Body of pancreas (tissue), 4 donors: ENCODE measurements around the gene RNF14.

Source experiments
- CTCF ChIP-seq, 7 experiments: fragments of 450-650 bp in 4 of 7; fragments of 200-600 bp in 3 of 7; sonication (generic) in 3 of 7; IDR thresholded peaks; one replicate each; pipeline ENCODE4 v1.5.1; 2016 to 2019; ENCODE audit warnings: antibody characterized with exemption in 7 of 7
- POLR2A ChIP-seq, 3 donors: fragments of 450-650 bp; IDR thresholded peaks; one replicate each; pipeline ENCODE4 v1.6.1; 2016; ENCODE audit warnings: antibody characterized with exemption in 3 of 3, mild to moderate bottlenecking in 2 of 3

GRCh38 chr5:141949511-141949910, 19.4 kb upstream of the RNF14 start:
- TF ChIP-seq CTCF (IDR thresholded peaks at IDR 0.05) (no peak), POLR2A (IDR thresholded peaks at IDR 0.05) (no peak)
